Activated T-cell treated with anti-CD3 and anti-CD28 coated beads, Interleukin-2, amount 50 U/mL, for 72 hours (primary cell): ENCODE measurements around the gene POLN. TPM values are rescaled to one million over a fixed set of nuclear protein-coding genes. Genes with fewer than 3 reads are reported as not detected.
"Not testable (repeated sequence)": the region's sequence is repeated elsewhere in the genome, so short reads cannot be mapped to it uniquely, and the experiment has no call there.

ENCODE experiments used
- ATAC-seq, 2 donors: fragments of 150-1000 bp; cut with Tn5 transposase; replicated peaks in 1 of 2; 2 replicates each; pipeline ENCODE4 v1.10.0; 2021; ENCODE audit warnings: moderate library complexity in 2 of 2, mild to moderate bottlenecking in 1 of 2
- DNase-seq, 2 donors: peaks; one replicate each; pipeline ENCODE4 v3.0.0; 2021 to 2022; ENCODE audit warnings: mixed read lengths in 1 of 2
- H3K27ac Mint-ChIP-seq: one replicate; pipeline ENCODE4 v1.8.0; 2022; ENCODE audit warnings: mild to moderate bottlenecking, moderate library complexity, mixed read lengths
- H3K27me3 Mint-ChIP-seq: one replicate; pipeline ENCODE4 v1.8.0; 2022; ENCODE audit warnings: low read depth, mixed read lengths
- H3K36me3 Mint-ChIP-seq, 2 donors: one replicate each; pipeline ENCODE4 v1.8.0; 2022; ENCODE audit warnings: mixed read lengths in 2 of 2, mild to moderate bottlenecking in 1 of 2; ENCODE audit not compliant: insufficient read depth in 2 of 2
- H3K4me1 Mint-ChIP-seq: one replicate; pipeline ENCODE4 v1.8.0; 2022; ENCODE audit warnings: low read depth, mixed read lengths
- H3K4me3 Mint-ChIP-seq, 2 donors: one replicate each; pipeline ENCODE4 v1.8.0; 2022; ENCODE audit warnings: mild to moderate bottlenecking in 2 of 2, mixed read lengths in 2 of 2, moderate library complexity in 2 of 2
- H3K9me3 Mint-ChIP-seq, 2 donors: one replicate each; pipeline ENCODE4 v1.8.0; 2022; ENCODE audit warnings: mixed read lengths in 2 of 2
- total RNA-seq, 2 donors: library from RNA; stranded (reverse); gene quantifications; one replicate each; pipeline ENCODE4 v1.2.3, GENCODE V29; 2022

Gene POLN
- total RNA-seq, 2 donors from 2014 or later = 4.6 TPM

GRCh38 chr4:2222838-2223237 is 19.1 kb downstream of the POLN start:
- ATAC-seq = no peak
- H3K36me3 Mint-ChIP-seq = peaks cover 0 to 2% of the 10 kb centered on the region in 2 donors
- no peaks in the 10 kb centered on the region for H3K9me3 Mint-ChIP-seq
- no peak overlapping the region for H3K4me3 Mint-ChIP-seq
- no peak overlapping the region for H3K27ac Mint-ChIP-seq
- H3K4me1 Mint-ChIP-seq = peaks cover 6% of the 10 kb centered on the region
- H3K27me3 Mint-ChIP-seq = no peaks in the 10 kb centered on the region
- no peak for DNase-seq

DNA sequence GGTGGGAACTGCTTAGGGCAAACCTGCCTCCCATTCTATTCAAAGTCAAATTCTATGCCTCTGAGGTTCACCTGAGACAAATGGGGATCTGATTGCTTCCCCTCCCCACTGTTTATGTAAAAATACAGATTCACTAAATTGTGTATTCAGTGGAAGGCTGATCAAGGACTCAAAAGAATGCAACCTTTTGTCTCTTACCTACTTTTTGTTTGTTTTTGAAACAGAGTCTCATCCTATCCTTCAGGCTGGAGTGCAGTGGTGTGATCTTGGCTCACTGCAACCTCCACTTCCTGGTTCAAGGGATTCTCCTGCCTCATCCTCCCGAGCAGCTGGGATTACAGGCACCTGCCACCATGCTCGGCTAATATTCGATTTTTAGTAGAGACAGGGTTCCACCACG is 20.5 kb downstream of the POLN start:
- H3K27ac Mint-ChIP-seq, H3K27me3 Mint-ChIP-seq, H3K9me3 Mint-ChIP-seq, DNase-seq, H3K36me3 Mint-ChIP-seq, H3K4me1 Mint-ChIP-seq, ATAC-seq, H3K4me3 Mint-ChIP-seq: not testable (repeated sequence)

DNA sequence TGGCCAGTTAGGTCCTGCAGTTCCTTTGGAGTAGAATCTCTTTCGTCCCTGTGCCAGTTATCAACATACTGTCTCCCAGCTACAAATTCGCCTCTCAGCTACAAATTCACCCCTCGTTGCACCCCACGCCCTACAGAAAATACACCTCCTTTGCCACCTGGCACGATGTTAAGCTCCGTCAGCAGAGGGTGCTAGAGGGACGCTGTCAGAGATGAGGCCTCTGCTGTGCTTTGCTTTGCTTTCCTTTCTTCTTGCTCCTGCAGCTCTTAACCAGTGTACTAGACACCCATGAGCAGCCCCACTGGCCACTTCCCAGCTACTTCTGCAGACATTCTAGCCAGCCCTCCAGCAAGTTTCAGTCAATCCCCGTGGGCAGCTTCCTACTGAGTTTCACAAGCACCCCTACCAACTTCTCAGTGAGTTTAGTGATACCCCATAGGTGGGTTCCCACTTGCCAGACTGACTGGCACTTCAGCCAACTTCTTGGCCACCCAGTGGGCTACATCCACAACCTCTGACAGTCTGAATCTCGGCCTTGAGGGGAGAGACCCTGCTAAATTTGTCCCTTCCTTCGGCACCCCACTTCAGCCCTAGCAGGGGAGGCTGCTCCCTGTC is 21.8 kb downstream of the POLN start:
- H3K4me1 Mint-ChIP-seq = peaks cover 6% of the 10 kb centered on the region
- no peak overlapping the region for H3K4me3 Mint-ChIP-seq
- ATAC-seq (peak; percentile 84 to 86), DNase-seq (peak; percentile 80)
- H3K9me3 Mint-ChIP-seq = no peaks in the 10 kb centered on the region
- peaks cover 0 to 2% of the 10 kb centered on the region in 2 donors for H3K36me3 Mint-ChIP-seq
- no peak overlapping the region for H3K27ac Mint-ChIP-seq
- no peaks in the 10 kb centered on the region for H3K27me3 Mint-ChIP-seq

DNA sequence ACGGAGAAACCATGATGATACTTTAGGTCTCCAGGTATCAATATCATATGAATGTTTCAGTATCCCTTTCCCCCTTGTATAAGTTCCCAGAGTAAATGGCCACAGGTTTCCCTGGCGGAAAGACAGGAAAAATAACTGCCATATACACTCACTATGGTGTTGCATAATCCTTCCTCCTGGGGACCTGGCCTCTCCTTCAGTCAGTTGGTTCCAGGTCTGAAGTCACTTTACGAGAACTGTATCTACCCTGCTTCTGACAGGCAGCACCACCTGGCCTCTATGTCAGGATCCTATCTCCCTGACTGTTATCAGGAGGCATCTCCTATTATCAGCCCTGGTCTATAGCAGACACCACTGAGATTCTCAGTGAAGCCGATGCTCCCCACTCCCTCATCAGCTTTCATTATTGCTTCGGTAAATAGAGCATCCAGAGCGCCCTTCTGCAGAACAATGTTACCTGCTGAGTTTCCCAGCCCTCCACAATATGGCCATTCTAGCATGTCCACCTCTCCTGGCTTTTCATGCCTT is 22.6 kb downstream of the POLN start:
- no peak overlapping the region for H3K27ac Mint-ChIP-seq
- H3K9me3 Mint-ChIP-seq = no peaks in the 10 kb centered on the region
- no peak for DNase-seq
- peaks cover 6% of the 10 kb centered on the region for H3K4me1 Mint-ChIP-seq
- peaks cover 0 to 2% of the 10 kb centered on the region in 2 donors for H3K36me3 Mint-ChIP-seq
- H3K27me3 Mint-ChIP-seq = no peaks in the 10 kb centered on the region
- no peak for ATAC-seq
- no peak overlapping the region for H3K4me3 Mint-ChIP-seq

DNA sequence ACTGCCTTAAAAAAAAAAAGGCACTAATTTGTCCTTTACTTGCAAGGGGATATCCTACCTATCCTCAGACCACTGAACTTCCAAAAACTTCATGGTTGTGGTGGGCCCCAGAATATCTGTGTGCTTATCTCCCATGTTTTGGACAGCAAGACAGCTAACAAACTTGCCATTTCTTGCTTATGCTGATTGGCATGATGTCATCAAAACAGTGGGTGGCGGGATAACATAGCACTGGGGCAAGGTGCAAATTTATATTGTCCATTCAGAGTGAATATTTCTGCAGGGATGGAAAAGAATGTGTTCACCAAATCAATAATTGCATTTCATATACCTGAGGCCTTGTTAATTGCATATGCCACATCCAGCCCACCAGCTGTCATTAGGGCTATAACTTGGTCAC is 23.5 kb downstream of the POLN start:
- H3K36me3 Mint-ChIP-seq = peaks cover 0 to 1% of the 10 kb centered on the region in 2 donors
- H3K27ac Mint-ChIP-seq = no peak overlapping the region
- H3K9me3 Mint-ChIP-seq = no peaks in the 10 kb centered on the region
- H3K4me3 Mint-ChIP-seq = no peak overlapping the region
- DNase-seq (no peak), ATAC-seq (no peak)
- H3K4me1 Mint-ChIP-seq = peaks cover 6% of the 10 kb centered on the region
- H3K27me3 Mint-ChIP-seq = no peaks in the 10 kb centered on the region

DNA sequence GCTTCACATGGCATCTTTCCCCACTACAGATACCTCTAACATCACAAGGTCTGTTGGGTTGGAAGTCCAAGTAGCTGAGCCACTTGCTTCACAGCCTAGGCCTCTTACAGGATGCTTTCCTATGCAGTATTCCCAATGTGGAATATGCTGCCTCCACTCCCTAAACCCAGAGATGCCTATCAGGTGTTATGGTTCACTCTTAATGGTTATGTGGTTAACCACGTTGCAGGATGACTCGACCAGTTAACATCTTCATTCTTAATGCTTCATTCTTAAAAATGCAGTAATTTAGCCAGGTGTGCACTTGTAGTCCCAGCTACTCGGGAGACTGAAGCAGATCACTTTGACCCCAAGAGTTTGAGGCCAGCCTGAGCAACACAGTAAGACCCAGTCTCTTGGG is 24.2 kb downstream of the POLN start:
- no peaks in the 10 kb centered on the region for H3K9me3 Mint-ChIP-seq
- no peak overlapping the region for H3K4me3 Mint-ChIP-seq
- H3K27me3 Mint-ChIP-seq = no peaks in the 10 kb centered on the region
- peaks cover 6% of the 10 kb centered on the region for H3K4me1 Mint-ChIP-seq
- ATAC-seq (no peak), DNase-seq (no peak)
- H3K36me3 Mint-ChIP-seq = no peaks in the 10 kb centered on the region
- H3K27ac Mint-ChIP-seq = no peak overlapping the region

DNA sequence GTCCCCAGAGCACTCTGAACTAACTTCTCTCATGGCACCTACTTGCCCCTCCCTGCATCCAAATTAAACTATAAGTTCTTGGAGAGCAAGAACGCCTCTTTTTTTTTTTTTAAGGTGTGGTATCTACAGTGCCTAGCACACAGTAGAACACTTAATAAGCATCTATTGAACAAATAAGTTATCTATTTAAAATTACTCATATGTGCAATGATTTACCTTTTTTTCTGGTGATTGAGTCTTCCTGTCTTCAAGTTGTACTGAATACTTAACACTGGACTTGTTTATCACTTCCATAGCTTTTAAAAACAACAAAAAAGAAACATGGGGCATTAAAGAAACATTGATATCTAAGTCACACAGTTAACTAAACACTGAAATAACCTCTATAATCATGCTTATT is 29.1 kb downstream of the POLN start:
- DNase-seq = no peak
- H3K27ac Mint-ChIP-seq = no peak overlapping the region
- no peaks in the 10 kb centered on the region for H3K27me3 Mint-ChIP-seq
- H3K9me3 Mint-ChIP-seq = no peaks in the 10 kb centered on the region
- no peaks in the 10 kb centered on the region for H3K36me3 Mint-ChIP-seq
- H3K4me1 Mint-ChIP-seq = no peaks in the 10 kb centered on the region
- no peak overlapping the region for H3K4me3 Mint-ChIP-seq
- ATAC-seq = no peak

DNA sequence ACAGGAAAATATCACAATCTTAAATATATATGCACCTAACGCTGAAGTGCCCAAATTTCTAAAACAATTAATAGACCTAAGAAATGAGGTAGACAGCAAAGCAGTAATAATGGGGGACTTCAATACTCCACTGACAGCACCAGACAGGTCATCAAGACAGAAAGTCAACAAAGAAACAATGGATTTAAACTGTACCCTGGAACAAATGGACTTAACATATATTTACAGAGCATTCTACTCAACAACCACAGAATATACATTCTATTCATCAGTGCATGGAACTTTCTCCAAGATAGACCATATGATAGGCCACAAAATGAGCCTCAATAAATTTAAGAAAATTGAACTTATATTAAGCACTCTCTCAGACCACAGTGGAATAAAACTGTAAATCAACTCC is 39.1 kb downstream of the POLN start:
- H3K4me3 Mint-ChIP-seq, H3K27ac Mint-ChIP-seq, ATAC-seq, DNase-seq, H3K9me3 Mint-ChIP-seq, H3K36me3 Mint-ChIP-seq, H3K4me1 Mint-ChIP-seq, H3K27me3 Mint-ChIP-seq: not testable (repeated sequence)

GRCh38 chr4:2194496-2194895 is 47.4 kb downstream of the POLN start:
- ATAC-seq = no peak
- Mint-ChIP-seq H3K9me3 (no peaks in the 10 kb centered on the region), H3K4me3 (no peak overlapping the region), H3K36me3 (no peaks in the 10 kb centered on the region), H3K27ac (no peak overlapping the region), H3K4me1 (no peaks in the 10 kb centered on the region), H3K27me3 (no peaks in the 10 kb centered on the region)
- DNase-seq = no peak

- no peaks in the 10 kb centered on the region for H3K9me3 Mint-ChIP-seq
- H3K36me3 Mint-ChIP-seq = no peaks in the 10 kb centered on the region
- no peak overlapping the region for H3K4me3 Mint-ChIP-seq
- no peaks in the 10 kb centered on the region for H3K27me3 Mint-ChIP-seq
- no peak overlapping the region for H3K27ac Mint-ChIP-seq
- DNase-seq (no peak), ATAC-seq (no peak)
- no peaks in the 10 kb centered on the region for H3K4me1 Mint-ChIP-seq
These were observed 48.6 kb downstream of the POLN start for GRCh38 chr4:2193326-2193725.

- no peaks in the 10 kb centered on the region for H3K27me3 Mint-ChIP-seq
- peaks cover 3 to 5% of the 10 kb centered on the region in 2 donors for H3K9me3 Mint-ChIP-seq
- H3K36me3 Mint-ChIP-seq = peaks cover 7 to 8% of the 10 kb centered on the region in 2 donors
- ATAC-seq (no peak), DNase-seq (no peak)
- no peak overlapping the region for H3K27ac Mint-ChIP-seq
- H3K4me1 Mint-ChIP-seq = no peaks in the 10 kb centered on the region
- no peak overlapping the region for H3K4me3 Mint-ChIP-seq
These were observed 55.1 kb downstream of the POLN start for GRCh38 chr4:2186865-2187172.

DNA sequence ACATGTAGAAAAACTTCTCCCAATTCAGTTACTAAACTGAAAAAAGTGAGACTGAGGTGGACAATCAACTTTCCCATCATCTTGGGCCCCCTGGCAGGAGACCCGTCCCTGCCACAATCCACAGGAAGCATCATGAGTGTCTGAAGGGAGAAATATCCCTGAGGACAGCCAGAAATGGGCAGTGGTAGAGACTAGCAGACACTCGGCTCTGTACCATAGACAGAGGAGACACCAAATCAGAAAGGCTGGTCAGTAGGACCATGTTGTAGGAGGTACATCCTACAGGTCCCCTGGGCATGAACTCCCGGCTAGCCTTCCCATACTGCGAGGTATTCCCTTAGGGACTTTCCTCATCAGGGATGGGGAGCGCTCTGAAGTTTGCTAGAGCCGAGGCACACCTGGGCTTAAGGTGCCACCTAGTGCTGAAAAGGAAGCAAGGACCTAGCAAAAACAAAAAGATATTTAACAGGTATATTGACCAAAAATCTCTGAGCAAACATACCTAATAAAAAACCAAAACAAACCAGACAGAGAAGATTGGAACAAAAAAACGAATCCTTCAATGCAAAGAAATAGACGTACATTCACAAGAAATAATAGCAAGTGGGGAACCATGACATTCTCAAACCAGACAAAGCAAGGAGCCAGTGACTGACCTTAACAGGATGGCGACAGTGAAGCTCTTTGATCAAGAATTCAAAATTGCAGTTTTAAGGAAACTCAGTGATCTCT is 55.6 kb downstream of the POLN start:
- Mint-ChIP-seq H3K27ac (no peak overlapping the region), H3K36me3 (peaks cover 7 to 8% of the 10 kb centered on the region in 2 donors), H3K27me3 (no peaks in the 10 kb centered on the region), H3K9me3 (peaks cover 3 to 5% of the 10 kb centered on the region in 2 donors), H3K4me3 (no peak overlapping the region), H3K4me1 (no peaks in the 10 kb centered on the region)
- ATAC-seq (no peak), DNase-seq (no peak)

- DNase-seq = no peak
- Mint-ChIP-seq H3K27me3 (no peaks in the 10 kb centered on the region), H3K4me1 (no peaks in the 10 kb centered on the region)
These were observed 58.5 kb downstream of the POLN start for GRCh38 chr4:2183394-2183793.

DNA sequence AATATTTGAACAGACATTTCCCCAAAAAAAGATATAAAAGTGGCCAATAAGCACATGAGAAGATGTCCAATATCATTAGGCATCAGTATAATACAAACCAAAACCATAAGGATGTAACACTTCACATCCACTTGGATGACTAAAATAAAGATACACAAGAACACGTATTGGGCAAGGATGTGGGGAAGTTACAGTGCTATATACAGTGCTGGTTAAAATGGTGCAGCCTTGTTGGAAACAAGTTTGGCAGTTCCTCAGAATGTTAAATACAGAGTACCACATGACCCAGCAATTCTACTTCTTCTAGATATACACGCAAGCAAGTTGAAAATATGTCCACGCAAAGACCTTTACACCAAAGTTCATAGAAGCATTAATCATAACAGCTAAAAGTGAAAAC is 58.9 kb downstream of the POLN start:
- DNase-seq = no peak
- H3K9me3 Mint-ChIP-seq = peaks cover 3 to 5% of the 10 kb centered on the region in 2 donors
- no peak overlapping the region for H3K27ac Mint-ChIP-seq
- no peak overlapping the region for H3K4me3 Mint-ChIP-seq
- ATAC-seq = no peak
- H3K27me3 Mint-ChIP-seq = no peaks in the 10 kb centered on the region
- peaks cover 7 to 8% of the 10 kb centered on the region in 2 donors for H3K36me3 Mint-ChIP-seq
- no peaks in the 10 kb centered on the region for H3K4me1 Mint-ChIP-seq

More at GRCh38 chr4:2183394-2183793, 58.5 kb downstream of the POLN start:
- no peak overlapping the region for H3K27ac Mint-ChIP-seq
- no peak for ATAC-seq
- H3K4me3 Mint-ChIP-seq = no peak overlapping the region
- H3K9me3 Mint-ChIP-seq = peaks cover 3 to 5% of the 10 kb centered on the region in 2 donors
- H3K36me3 Mint-ChIP-seq = peaks cover 7 to 8% of the 10 kb centered on the region in 2 donors
